ENCODE measurements around the gene SMIM28. TPM values are rescaled to one million over a fixed set of nuclear protein-coding genes. Genes with fewer than 3 reads are reported as not detected.

The SMIM28 gene
- total and polyA plus RNA-seq, 2 donors (not counting 3 experiments of a cell fraction or from before 2014, with no cell fraction given): not detected

- DNase-seq (ENCODE audit: low read depth, low spot score): no peak
- H2AFZ ChIP-seq (ENCODE audit: low read depth, low read length): no peak overlapping the region
- H3K4me1 ChIP-seq (ENCODE audit: control insufficient read depth, extremely low read depth, insufficient read depth, low read length): peaks cover 11% of the 10 kb centered on the region
- no peak overlapping the region for H3K9ac ChIP-seq (replicated peaks; ENCODE audit: extremely low read depth, insufficient read depth, low read length)
- no peak for TF ChIP-seq CTCF (IDR thresholded peaks at IDR 0.05; ENCODE audit: extremely low read depth in 1 of 2, insufficient read depth in 1 of 2, low read depth in 1 of 2, low read length in 2 of 2)
- no peak for TF ChIP-seq MYC (IDR thresholded peaks at IDR 0.05; ENCODE audit: low read depth, low read length)
- no peak for TF ChIP-seq POLR2AphosphoS5 (IDR thresholded peaks at IDR 0.05; ENCODE audit: insufficient read depth, low read depth, low read length)
- no peak for TF ChIP-seq JUN (IDR thresholded peaks at IDR 0.05; ENCODE audit: borderline replicate concordance, insufficient read depth, insufficient read length, low read depth)
- TF ChIP-seq GATA2 (IDR thresholded peaks at IDR 0.05; ENCODE audit: insufficient read depth, insufficient read length, low read depth, low read length): no peak
- TF ChIP-seq, protein P1, sequence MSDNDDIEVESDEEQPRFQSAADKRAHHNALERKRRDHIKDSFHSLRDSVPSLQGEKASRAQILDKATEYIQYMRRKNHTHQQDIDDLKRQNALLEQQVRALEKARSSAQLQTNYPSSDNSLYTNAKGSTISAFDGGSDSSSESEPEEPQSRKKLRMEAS (IDR thresholded peaks at IDR 0.05; ENCODE audit: insufficient read depth, insufficient read length): no peak
- no peak for TF ChIP-seq POLR2A (IDR thresholded peaks at IDR 0.05; ENCODE audit: low read depth, low read length)
- no peak for TF ChIP-seq FOS (IDR thresholded peaks at IDR 0.05; ENCODE audit: borderline replicate concordance, insufficient read depth, low read length)
- TF ChIP-seq EZH2 (IDR thresholded peaks at IDR 0.05; ENCODE audit: borderline replicate concordance, low read depth, low read length, severe bottlenecking): no peak
- intact Hi-C loops (cut with micrococcal nuclease): no loop called here
- no peak overlapping the region for H3K4me2 ChIP-seq (ENCODE audit: insufficient read depth, low read length)
- no peaks in the 10 kb centered on the region for H3K27me3 ChIP-seq (ENCODE audit: control insufficient read depth in 2 of 2, insufficient read depth in 2 of 2, low read length in 2 of 2)
- H3K9me1 ChIP-seq (replicated peaks; ENCODE audit: control insufficient read depth, extremely low read depth, insufficient read depth, low read length): no peaks in the 10 kb centered on the region
- no peak overlapping the region for H3K27ac ChIP-seq (ENCODE audit: insufficient read depth, low read depth, low read length)
- H3K9me3 ChIP-seq (replicated peaks; ENCODE audit: control insufficient read depth, insufficient read depth, low read length): no peaks in the 10 kb centered on the region
- dilution Hi-C loops (cut with MboI; ENCODE audit: extremely low pct_ligation_motif_present, low sequenced_read_pairs): no loop called here
- ChIA-PET POLR2A (interaction anchor here (0.6 kb wide), 1 partner anchor 297 kb away, joined by 4 read pairs; no protein-coding TSS in a partner anchor), CTCF (interaction anchor here (0.7 to 5.2 kb wide), 8 partner anchors 9 to 500 kb away, joined by 3 to 50 read pairs (median 3); partner anchors contain the start of gene SMIM28)
- H3K36me3 ChIP-seq (ENCODE audit: control insufficient read depth in 2 of 2, extremely low read depth in 1 of 2, insufficient read depth in 2 of 2, low read length in 2 of 2): peaks cover 3 to 8% of the 10 kb centered on the region in 2 experiments
- no peak overlapping the region for H3K4me3 ChIP-seq (replicated peaks in 1 of 3; ENCODE audit: insufficient read depth in 1 of 3, low read depth in 1 of 3, low read length in 3 of 3)
- H4K20me1 ChIP-seq (replicated peaks; ENCODE audit: control insufficient read depth, extremely low read depth, insufficient read depth, low read length): no peaks in the 10 kb centered on the region
- no peak for FAIRE-seq
- BruUV-seq (replicated peaks): no TSS peak
- H3K79me2 ChIP-seq (ENCODE audit: control insufficient read depth, insufficient read depth, low read length): peaks cover 4% of the 10 kb centered on the region
Observed at GRCh38 chr6:138402838-138403187, 25.1 kb downstream of the SMIM28 start.
